OCI-LY7 (cell line): ENCODE measurements around the gene PLEKHH1. TPM values are rescaled to one million over a fixed set of nuclear protein-coding genes. Genes with fewer than 3 reads are reported as not detected.

Experiments
- BruUV-seq: library from RNA; stranded (reverse); fragments of 400-500 nt; replicated peaks from 2 replicates; lab custom pipeline; 2021; lab: Mats Ljungman, UMichigan
- CTCF ChIA-PET: fragments of 300-600 bp; sonication (Branson Sonifier 250); formaldehyde crosslinking; loops from one replicate; lab custom pipeline; 2022; ENCODE audit warnings: antibody characterized with exemption; ENCODE audit not compliant: unreplicated experiment; lab: Charles Lee
- POLR2A ChIA-PET: fragments of 300-600 bp; sonication (Branson Sonifier 250); formaldehyde crosslinking; loops from one replicate; lab custom pipeline; 2022; ENCODE audit warnings: antibody characterized with exemption; lab: Charles Lee
- DNase-seq: peaks from one replicate; pipeline ENCODE4 v3.0.0-alpha.2; 2015; ENCODE audit warnings: low spot score
- H2AFZ ChIP-seq: fragments of 200-600 bp; sonication (generic), shearing (Covaris generic); 2 replicates; pipeline ENCODE4 v1.6.1; 2014; ENCODE audit warnings: mild to moderate bottlenecking, antibody characterized with exemption, low read length, moderate library complexity
- H3K27ac ChIP-seq: fragments of 200-600 bp; sonication (generic); 2 replicates; pipeline ENCODE4 v1.5.1; 2014; ENCODE audit warnings: mixed run types, low read depth, mild to moderate bottlenecking, moderate library complexity, low read length, inconsistent platforms; ENCODE audit not compliant: poor library complexity, severe bottlenecking
- H3K36me3 ChIP-seq: fragments of 200-600 bp; sonication (generic); 2 replicates; pipeline ENCODE4 v1.6.1; 2014; ENCODE audit warnings: mild to moderate bottlenecking, antibody characterized with exemption, low read length, moderate library complexity, mixed read lengths; ENCODE audit not compliant: insufficient read depth
- H3K4me1 ChIP-seq: fragments of 200-600 bp; sonication (generic); 2 replicates; pipeline ENCODE4 v1.5.1; 2014; ENCODE audit warnings: mild to moderate bottlenecking, low read length; ENCODE audit not compliant: insufficient read depth, poor library complexity, severe bottlenecking
- H3K4me2 ChIP-seq: fragments of 200-600 bp; sonication (generic); 2 replicates; pipeline ENCODE4 v1.6.1; 2014; ENCODE audit warnings: mild to moderate bottlenecking, low read length
- H3K4me3 ChIP-seq: fragments of 200-600 bp; sonication (generic); 2 replicates; pipeline ENCODE4 v1.5.1; 2014; ENCODE audit warnings: mild to moderate bottlenecking, low read depth, low read length; ENCODE audit not compliant: poor library complexity, severe bottlenecking
- H3K79me2 ChIP-seq: fragments of 200-600 bp; sonication (generic); 2 replicates; pipeline ENCODE4 v1.6.1; 2016; ENCODE audit warnings: low read depth, mild to moderate bottlenecking, low read length, moderate library complexity, mixed read lengths; ENCODE audit not compliant: insufficient read depth
- H3K9me2 ChIP-seq: fragments of 200-600 bp; sonication (generic); 2 replicates; pipeline ENCODE4 v1.6.1; 2016; ENCODE audit warnings: mild to moderate bottlenecking, low read length, mixed read lengths; ENCODE audit not compliant: insufficient read depth
- H3K9me3 ChIP-seq: fragments of 200-600 bp; sonication (generic); 2 replicates; pipeline ENCODE4 v1.6.1; 2014; ENCODE audit warnings: mild to moderate bottlenecking, mixed run types, low read length, mixed read lengths
- H4K20me1 ChIP-seq: fragments of 200-600 bp; sonication (generic); 2 replicates; pipeline ENCODE4 v1.6.1; 2014; ENCODE audit warnings: mild to moderate bottlenecking, antibody characterized with exemption, low read length, moderate library complexity, mixed read lengths; ENCODE audit not compliant: insufficient read depth
- EZH2phosphoT487 ChIP-seq: fragments of 200-600 bp; sonication (generic); IDR thresholded peaks from 2 replicates; pipeline ENCODE4 v1.6.1; 2018; ENCODE audit warnings: low read depth, borderline replicate concordance, mild to moderate bottlenecking, mixed run types, antibody characterized with exemption, low read length, moderate library complexity, mixed read lengths
- intact Hi-C: fragments of 100-400 bp; cut with micrococcal nuclease; formaldehyde crosslinking; loops from one replicate; pipeline ENCODE4 v1.10.0; 2022; ENCODE audit not compliant: unreplicated experiment
- total RNA-seq, 2 experiments: library from RNA; depleted of rRNA in 1 of 2; stranded (reverse); fragments of >200 nt in 1 of 2; shearing (Covaris generic) in 1 of 2; gene quantifications; 2 replicates each; pipeline ENCODE4 v1.2.3, GENCODE V29; 2014 to 2022
- TF ChIP-seq, protein P1 (sequence below): fragments of 200-600 bp; sonication (generic); conservative IDR thresholded peaks from 2 replicates; pipeline ENCODE4 v1.5.1; 2014; ENCODE audit warnings: mild to moderate bottlenecking, antibody characterized with exemption, low read length, moderate library complexity, mixed read lengths

Gene PLEKHH1
- total RNA-seq, 2 experiments from 2014 or later = not detected

DNA sequence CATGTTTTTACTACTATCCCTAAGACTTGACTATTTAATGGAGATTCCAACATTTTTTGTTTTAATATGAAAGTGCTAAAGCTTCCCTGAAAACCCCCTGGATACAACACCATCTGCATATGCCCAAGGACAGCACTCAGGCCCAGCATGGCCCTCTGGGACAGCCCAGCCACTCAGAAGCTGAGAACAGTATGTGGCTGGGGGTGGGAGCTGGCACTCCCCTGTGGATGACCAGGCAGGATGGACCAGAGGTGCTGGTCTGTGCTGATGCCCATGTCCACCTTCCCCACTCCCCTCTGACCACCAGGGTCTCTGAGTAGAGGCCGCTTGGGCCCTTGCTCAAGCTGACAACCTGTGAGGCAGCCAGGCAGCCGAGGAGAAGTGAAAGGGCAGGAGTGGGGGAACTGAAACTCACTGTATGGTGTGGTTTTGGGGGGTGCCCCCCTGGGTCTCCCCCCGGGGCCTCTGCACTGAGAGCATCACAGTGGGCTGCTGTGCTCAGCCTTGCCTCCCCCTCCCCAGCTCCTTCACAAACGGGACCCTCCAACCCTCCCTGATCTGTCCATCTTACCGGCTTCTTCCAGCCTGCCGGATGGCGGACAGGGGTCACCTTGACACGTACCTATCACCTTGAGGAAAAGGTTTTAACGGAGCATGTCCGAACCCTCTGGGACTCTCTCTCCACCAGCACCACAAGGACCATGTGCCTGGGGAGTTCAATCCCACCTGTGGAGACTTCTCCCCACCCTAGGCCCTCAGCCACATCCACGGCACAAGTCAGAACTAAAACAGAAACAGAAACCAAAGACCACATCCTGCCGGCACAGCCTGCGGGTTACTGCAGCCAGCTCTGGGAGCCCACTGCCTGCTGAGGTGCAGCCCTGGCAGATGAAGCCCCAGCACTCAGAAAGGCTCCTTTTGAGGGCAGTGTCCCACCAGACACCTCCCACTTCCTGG, 44.9 kb upstream of the PLEKHH1 start, which contains the start of gene TMEM229B:
Gene TMEM229B, minus strand, starts transcription at position 785 of the 957 bp plus-strand sequence. CDS start 14,798 bp downstream, outside the sequence.
- DNase-seq = peak; percentile 95
- peak within 1 kb of the TSS; percentile 13; the same call in 1 of the 2 replicates for H2AFZ ChIP-seq
- peaks cover 31% of the 10 kb centered on the region; the same call in 1 of the 2 replicates for H3K9me3 ChIP-seq
- BruUV-seq = no TSS peak
- ChIA-PET POLR2A (interaction anchor here (0.5 to 1.9 kb wide), 12 partner anchors 14 to 1303 kb away, joined by 3 to 8 read pairs (median 4); partner anchors contain the start of gene PIGH), CTCF (interaction anchor here (0.8 to 1.5 kb wide), 4 partner anchors 21 to 26 kb away, joined by 3 to 5 read pairs (median 4); no protein-coding TSS in a partner anchor)
- no peaks in the 10 kb centered on the region for H4K20me1 ChIP-seq
- H3K36me3 ChIP-seq = peaks cover 21% of the 10 kb centered on the region
- peak within 1 kb of the TSS; percentile 57 for H3K4me3 ChIP-seq
- peaks cover 69% of the 10 kb centered on the region for H3K4me1 ChIP-seq
- H3K27ac ChIP-seq = peak within 1 kb of the TSS; percentile 89
- H3K9me2 ChIP-seq = no peaks in the 10 kb centered on the region
- no peak for TF ChIP-seq EZH2phosphoT487
- TF ChIP-seq, protein P1, sequence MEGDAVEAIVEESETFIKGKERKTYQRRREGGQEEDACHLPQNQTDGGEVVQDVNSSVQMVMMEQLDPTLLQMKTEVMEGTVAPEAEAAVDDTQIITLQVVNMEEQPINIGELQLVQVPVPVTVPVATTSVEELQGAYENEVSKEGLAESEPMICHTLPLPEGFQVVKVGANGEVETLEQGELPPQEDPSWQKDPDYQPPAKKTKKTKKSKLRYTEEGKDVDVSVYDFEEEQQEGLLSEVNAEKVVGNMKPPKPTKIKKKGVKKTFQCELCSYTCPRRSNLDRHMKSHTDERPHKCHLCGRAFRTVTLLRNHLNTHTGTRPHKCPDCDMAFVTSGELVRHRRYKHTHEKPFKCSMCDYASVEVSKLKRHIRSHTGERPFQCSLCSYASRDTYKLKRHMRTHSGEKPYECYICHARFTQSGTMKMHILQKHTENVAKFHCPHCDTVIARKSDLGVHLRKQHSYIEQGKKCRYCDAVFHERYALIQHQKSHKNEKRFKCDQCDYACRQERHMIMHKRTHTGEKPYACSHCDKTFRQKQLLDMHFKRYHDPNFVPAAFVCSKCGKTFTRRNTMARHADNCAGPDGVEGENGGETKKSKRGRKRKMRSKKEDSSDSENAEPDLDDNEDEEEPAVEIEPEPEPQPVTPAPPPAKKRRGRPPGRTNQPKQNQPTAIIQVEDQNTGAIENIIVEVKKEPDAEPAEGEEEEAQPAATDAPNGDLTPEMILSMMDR = no peak
- H3K4me2 ChIP-seq = peak within 1 kb of the TSS; percentile 78
- H3K79me2 ChIP-seq = no peaks in the 10 kb centered on the region
- intact Hi-C loops = loop anchor here (1.0 kb wide), 2 partner anchors 27 to 247 kb away; partner anchors contain the start of gene PALS1

DNA sequence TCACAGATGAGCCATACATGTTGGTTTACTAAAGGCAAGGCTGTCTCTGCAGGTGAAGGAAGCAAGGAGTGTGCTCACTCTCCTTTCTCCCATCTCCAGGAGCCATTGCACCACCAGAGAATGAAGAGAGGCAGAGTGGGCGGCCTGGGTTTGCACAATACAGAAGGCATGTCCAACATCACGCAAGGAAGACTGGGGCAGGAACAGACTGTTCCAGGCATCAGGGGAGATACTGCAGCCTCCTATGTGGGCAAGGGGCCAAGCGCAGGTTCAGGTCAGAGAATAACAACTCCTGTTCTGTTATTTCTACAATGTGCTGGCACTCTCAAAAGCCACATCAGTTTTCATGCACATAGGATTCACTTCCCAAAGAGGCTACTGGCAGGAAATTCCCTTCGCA, 42.9 kb upstream of the PLEKHH1 start:
- Histone ChIP-seq H3K4me2 (no peak overlapping the region), H3K27ac (no peak overlapping the region)

More for the DNA sequence above, 42.9 kb upstream of the PLEKHH1 start:
- no peak overlapping the region for H3K4me3 ChIP-seq
- POLR2A ChIA-PET = no interaction called here
- CTCF ChIA-PET = no interaction called here
- H3K79me2 ChIP-seq = no peaks in the 10 kb centered on the region
- H3K9me3 ChIP-seq = peaks cover 46% of the 10 kb centered on the region; the same call in 1 of the 2 replicates
- no peaks in the 10 kb centered on the region for H3K9me2 ChIP-seq
- intact Hi-C loops = no loop called here
- H2AFZ ChIP-seq = no peak overlapping the region
- DNase-seq = no peak
- no peak for TF ChIP-seq EZH2phosphoT487
- TF ChIP-seq, protein P1 = no peak
- peaks cover 28% of the 10 kb centered on the region for H3K36me3 ChIP-seq
- BruUV-seq = no TSS peak
- H3K4me1 ChIP-seq = peaks cover 61% of the 10 kb centered on the region
- no peaks in the 10 kb centered on the region for H4K20me1 ChIP-seq
